Measurements from ENCODE around the gene ZNF619. TPM values are rescaled to one million over a fixed set of nuclear protein-coding genes. Genes with fewer than 3 reads are reported as not detected.
A peak's percentile ranks its signal among the peaks of the same experiment; 100 is the strongest.

Gene ZNF619
- total RNA-seq, 1 experiment from 2014 or later = 2.7 TPM

DNA sequence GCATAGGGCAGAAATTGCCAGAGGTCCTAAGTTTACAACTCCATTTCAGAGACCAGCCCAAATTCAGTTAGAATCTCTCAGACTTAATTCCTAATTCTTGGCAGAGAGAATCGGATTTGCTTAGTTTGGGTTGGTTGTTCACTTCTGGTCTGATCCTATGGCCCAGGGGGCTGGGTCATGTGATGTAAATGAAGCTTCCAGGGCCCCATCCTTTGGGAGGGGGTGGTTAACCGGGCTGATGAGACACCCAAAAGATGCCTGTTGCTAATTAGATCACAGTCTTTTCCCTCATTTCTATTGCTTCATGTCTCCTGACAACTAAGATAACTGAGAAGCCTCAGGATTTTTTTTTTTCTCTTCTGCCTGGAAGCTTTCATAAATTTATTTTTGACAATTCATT is 17.8 kb downstream of the ZNF619 start:
- H3K9me3 ChIP-seq (replicated peaks) = no peaks in the 10 kb centered on the region
- H3K4me1 ChIP-seq (replicated peaks) = no peaks in the 10 kb centered on the region
- no peak for DNase-seq (ENCODE audit: low read depth in 1 of 2, low spot score in 2 of 2)

GRCh38 chr3:40497288-40497687 is 20.4 kb downstream of the ZNF619 start:
- Histone ChIP-seq H3K4me3 (no peak overlapping the region), H3K27me3 (replicated peaks) (no peaks in the 10 kb centered on the region), H3K4me1 (replicated peaks) (no peaks in the 10 kb centered on the region), H3K27ac (no peak overlapping the region), H3K9me3 (replicated peaks) (no peaks in the 10 kb centered on the region), H3K36me3 (no peaks in the 10 kb centered on the region)
- DNase-seq (ENCODE audit: low read depth in 1 of 2, low spot score in 2 of 2) = no peak

More for the DNA sequence above, 17.8 kb downstream of the ZNF619 start:
- Histone ChIP-seq H3K36me3 (no peaks in the 10 kb centered on the region), H3K27ac (no peak overlapping the region), H3K4me3 (no peak overlapping the region), H3K27me3 (replicated peaks) (no peaks in the 10 kb centered on the region)

DNA sequence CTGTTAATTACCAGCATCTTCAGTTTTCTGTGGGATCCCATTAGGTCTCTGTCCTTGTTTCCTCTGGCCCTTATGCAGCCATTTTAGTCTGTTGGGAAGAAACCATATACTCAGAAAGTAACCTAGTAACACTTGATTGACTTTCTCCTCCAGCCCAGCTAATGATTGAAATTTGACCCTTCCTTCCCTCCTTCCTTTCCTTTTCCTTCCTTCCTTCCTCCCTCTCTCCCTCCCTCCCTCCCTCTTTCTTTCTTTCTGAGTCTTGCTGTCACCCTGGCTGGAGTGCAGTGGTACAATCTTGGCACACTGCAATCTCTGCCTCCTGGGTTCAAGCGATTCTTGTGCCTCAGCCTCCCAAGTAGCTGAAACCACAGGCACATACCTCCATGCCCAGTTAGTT is 23.0 kb downstream of the ZNF619 start:
- Histone ChIP-seq H3K9me3 (replicated peaks) (no peaks in the 10 kb centered on the region), H3K27me3 (replicated peaks) (no peaks in the 10 kb centered on the region), H3K27ac (no peak overlapping the region), H3K4me3 (no peak overlapping the region), H3K36me3 (no peaks in the 10 kb centered on the region), H3K4me1 (replicated peaks) (peaks cover 8% of the 10 kb centered on the region)
- no peak for DNase-seq (ENCODE audit: low read depth in 1 of 2, low spot score in 2 of 2)

GRCh38 chr3:40502034-40502433 is 25.1 kb downstream of the ZNF619 start:
- DNase-seq (ENCODE audit: low read depth in 1 of 2, low spot score in 2 of 2) = no peak
- no peak overlapping the region for H3K4me3 ChIP-seq
- peaks cover 20% of the 10 kb centered on the region for H3K4me1 ChIP-seq (replicated peaks)
- no peaks in the 10 kb centered on the region for H3K27me3 ChIP-seq (replicated peaks)
- no peaks in the 10 kb centered on the region for H3K36me3 ChIP-seq
- no peaks in the 10 kb centered on the region for H3K9me3 ChIP-seq (replicated peaks)
- no peak overlapping the region for H3K27ac ChIP-seq

- peak; percentile 71 to 81 for DNase-seq (ENCODE audit: low read depth in 1 of 2, low spot score in 2 of 2)
- H3K36me3 ChIP-seq = no peaks in the 10 kb centered on the region
- peaks cover 20% of the 10 kb centered on the region for H3K4me1 ChIP-seq (replicated peaks)
- peak overlapping the region; percentile 84 for H3K27ac ChIP-seq
- H3K4me3 ChIP-seq = no peak overlapping the region
- H3K27me3 ChIP-seq (replicated peaks) = no peaks in the 10 kb centered on the region
- H3K9me3 ChIP-seq (replicated peaks) = no peaks in the 10 kb centered on the region
Observed at GRCh38 chr3:40504636-40505430, 27.9 kb downstream of the ZNF619 start.

GRCh38 chr3:40505599-40506462 is 28.9 kb downstream of the ZNF619 start, which contains the start of gene ZNF620:
Gene ZNF620 (plus strand): TSS chr3:40506039. CDS start chr3:40506353, 314 bp downstream.
- Histone ChIP-seq H3K27me3 (replicated peaks) (no peaks in the 10 kb centered on the region), H3K4me1 (replicated peaks) (peaks cover 20% of the 10 kb centered on the region), H3K27ac (peak within 1 kb of the TSS; percentile 84), H3K4me3 (peak within 1 kb of the TSS; percentile 51), H3K9me3 (replicated peaks) (no peaks in the 10 kb centered on the region), H3K36me3 (no peaks in the 10 kb centered on the region)
- peak; percentile 62 to 68 for DNase-seq (ENCODE audit: low read depth in 1 of 2, low spot score in 2 of 2)

- Histone ChIP-seq H3K36me3 (no peaks in the 10 kb centered on the region), H3K4me3 (no peak overlapping the region), H3K27ac (no peak overlapping the region), H3K27me3 (replicated peaks) (no peaks in the 10 kb centered on the region), H3K9me3 (replicated peaks) (no peaks in the 10 kb centered on the region), H3K4me1 (replicated peaks) (0 out of 2 replicates have a peak, but pooled peaks cover 4% of the 10 kb centered on the region)
- DNase-seq (ENCODE audit: low read depth in 1 of 2, low spot score in 2 of 2) = no peak
Observed at GRCh38 chr3:40511031-40511718, 34.3 kb downstream of the ZNF619 start.

GRCh38 chr3:40516201-40516600 is 39.3 kb downstream of the ZNF619 start:
- Histone ChIP-seq H3K36me3 (0 out of 2 replicates have a peak, but pooled peaks cover 5% of the 10 kb centered on the region), H3K27ac (no peak overlapping the region), H3K9me3 (replicated peaks) (no peaks in the 10 kb centered on the region), H3K27me3 (replicated peaks) (no peaks in the 10 kb centered on the region), H3K4me3 (no peak overlapping the region), H3K4me1 (replicated peaks) (no peaks in the 10 kb centered on the region)
- no peak for DNase-seq (ENCODE audit: low read depth in 1 of 2, low spot score in 2 of 2)

GRCh38 chr3:40518067-40518466 is 41.1 kb downstream of the ZNF619 start:
- Histone ChIP-seq H3K36me3 (0 out of 2 replicates have a peak, but pooled peaks cover 5% of the 10 kb centered on the region), H3K4me3 (no peak overlapping the region), H3K4me1 (replicated peaks) (no peaks in the 10 kb centered on the region), H3K27me3 (replicated peaks) (no peaks in the 10 kb centered on the region), H3K27ac (no peak overlapping the region), H3K9me3 (replicated peaks) (no peaks in the 10 kb centered on the region)
- no peak for DNase-seq (ENCODE audit: low read depth in 1 of 2, low spot score in 2 of 2)

DNA sequence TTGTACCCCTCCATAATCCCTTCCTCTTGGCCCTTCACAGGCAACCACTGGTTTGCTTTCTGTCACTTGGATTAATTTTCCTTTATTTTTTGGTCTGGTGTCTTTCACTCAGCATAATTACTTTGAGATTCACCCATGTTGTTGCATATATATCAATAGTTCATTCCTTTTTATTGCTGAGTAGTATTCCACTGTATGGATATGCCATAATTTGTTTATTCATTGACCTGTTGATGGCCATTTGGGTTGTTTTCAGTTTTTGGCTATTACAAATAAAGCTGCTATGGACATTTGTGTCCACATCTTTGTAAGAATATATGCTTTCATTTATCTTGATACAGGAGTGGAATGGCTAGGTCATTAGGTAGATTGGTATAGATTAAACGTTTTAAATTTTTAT is 41.9 kb downstream of the ZNF619 start:
- Histone ChIP-seq H3K36me3 (0 out of 2 replicates have a peak, but pooled peaks cover 5% of the 10 kb centered on the region), H3K27ac (no peak overlapping the region), H3K4me3 (no peak overlapping the region), H3K9me3 (replicated peaks) (no peaks in the 10 kb centered on the region), H3K4me1 (replicated peaks) (no peaks in the 10 kb centered on the region), H3K27me3 (replicated peaks) (no peaks in the 10 kb centered on the region)
- DNase-seq (ENCODE audit: low read depth in 1 of 2, low spot score in 2 of 2) = no peak

DNA sequence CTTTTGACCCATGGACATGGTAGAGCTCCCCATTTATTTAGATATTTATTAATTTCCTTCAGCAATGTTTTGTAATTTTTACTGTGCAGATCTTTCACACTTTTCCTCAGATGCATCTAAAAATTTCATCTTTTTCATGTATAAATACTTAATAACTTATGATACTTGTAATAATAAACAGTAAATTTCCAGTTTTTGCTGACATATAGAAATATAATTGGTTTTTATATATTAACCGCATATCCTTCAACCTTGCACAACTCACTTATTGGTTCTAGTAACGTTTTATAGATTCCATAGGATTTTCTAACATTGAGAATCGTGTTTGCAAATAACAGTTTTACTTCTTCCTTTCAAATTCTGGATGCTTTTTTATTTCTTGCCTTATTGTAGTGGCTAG is 44.3 kb downstream of the ZNF619 start:
- no peak overlapping the region for H3K27ac ChIP-seq
- no peaks in the 10 kb centered on the region for H3K27me3 ChIP-seq (replicated peaks)
- no peak for DNase-seq (ENCODE audit: low read depth in 1 of 2, low spot score in 2 of 2)
- no peaks in the 10 kb centered on the region for H3K9me3 ChIP-seq (replicated peaks)
- no peak overlapping the region for H3K4me3 ChIP-seq
- peaks cover 14% of the 10 kb centered on the region for H3K36me3 ChIP-seq
- peaks cover 11% of the 10 kb centered on the region for H3K4me1 ChIP-seq (replicated peaks)

- Histone ChIP-seq H3K36me3 (peaks cover 32% of the 10 kb centered on the region), H3K27ac (no peak overlapping the region), H3K9me3 (replicated peaks) (no peaks in the 10 kb centered on the region), H3K27me3 (replicated peaks) (no peaks in the 10 kb centered on the region), H3K4me1 (replicated peaks) (peaks cover 11% of the 10 kb centered on the region), H3K4me3 (no peak overlapping the region)
- DNase-seq (ENCODE audit: low read depth in 1 of 2, low spot score in 2 of 2) = peak in 1 of 2 experiments; percentile 1
Observed at GRCh38 chr3:40523781-40524180, 46.9 kb downstream of the ZNF619 start.

DNA sequence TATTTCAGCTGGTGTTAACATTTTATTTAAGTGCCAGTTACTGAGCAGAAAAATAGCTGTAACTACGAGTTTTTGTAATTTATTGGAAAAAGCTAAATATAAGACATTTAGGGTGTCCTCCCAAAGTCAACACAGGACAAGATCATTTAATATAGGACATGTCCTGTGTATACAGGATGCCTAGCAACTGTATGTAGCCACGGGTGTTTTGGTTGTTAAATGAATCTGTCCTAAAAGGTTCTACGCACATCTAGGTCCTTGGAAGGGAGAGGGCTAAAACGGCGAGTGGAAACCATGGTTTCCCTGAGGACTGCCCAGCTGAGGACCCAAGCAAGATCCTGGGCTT is 47.3 kb downstream of the ZNF619 start:
- Histone ChIP-seq H3K27me3 (replicated peaks) (no peaks in the 10 kb centered on the region), H3K4me1 (replicated peaks) (peaks cover 11% of the 10 kb centered on the region), H3K4me3 (peak overlapping the region; percentile 68), H3K9me3 (replicated peaks) (no peaks in the 10 kb centered on the region), H3K27ac (peak overlapping the region; percentile 84), H3K36me3 (peaks cover 33% of the 10 kb centered on the region)
- no peak for DNase-seq (ENCODE audit: low read depth in 1 of 2, low spot score in 2 of 2)
